H1 (cell line): ENCODE measurements around the gene ELAVL1. TPM values are rescaled to one million over a fixed set of nuclear protein-coding genes. Genes with fewer than 3 reads are reported as not detected.

Experiments used
- BRCA1 ChIP-seq: IDR thresholded peaks from 2 replicates; pipeline ENCODE4 v1.6.1; 2012; ENCODE audit warnings: low read depth, low read length, improper control_type of control experiment
- CBX5 ChIP-seq: fragments of 300-800, 300-1000 bp; sonication (generic); IDR thresholded peaks from 2 replicates; pipeline ENCODE4 v1.7.1; 2016; ENCODE audit warnings: antibody characterized with exemption, low read length, low read depth
- FOSL1 ChIP-seq: IDR thresholded peaks from 2 replicates; pipeline ENCODE4 v1.6.1; 2011; ENCODE audit warnings: mild to moderate bottlenecking, low read depth, low read length, moderate library complexity; ENCODE audit not compliant: insufficient read depth
- GTF2F1 ChIP-seq: IDR thresholded peaks from 2 replicates; pipeline ENCODE4 v1.6.1; 2012; ENCODE audit warnings: low read depth, low read length, improper control_type of control experiment, borderline replicate concordance
- HDAC6 ChIP-seq: IDR thresholded peaks from one replicate; pipeline ENCODE4 v1.7.1; 2012; ENCODE audit warnings: low read depth, mild to moderate bottlenecking, inconsistent platforms, low read length, moderate library complexity
- JUN ChIP-seq: IDR thresholded peaks from 2 replicates; pipeline ENCODE4 v1.6.1; 2011; ENCODE audit warnings: low read depth, mild to moderate bottlenecking, improper control_type of control experiment, low read length
- NANOG ChIP-seq: IDR thresholded peaks from 2 replicates; pipeline ENCODE4 v1.6.1; 2011; ENCODE audit warnings: low read length, low read depth, mild to moderate bottlenecking, inconsistent platforms; ENCODE audit not compliant: insufficient read depth, poor library complexity, severe bottlenecking
- POLR2AphosphoS5 ChIP-seq: IDR thresholded peaks from 2 replicates; pipeline ENCODE4 v1.6.1; 2011; ENCODE audit warnings: low read depth, low read length
- POU5F1 ChIP-seq: IDR thresholded peaks from 2 replicates; pipeline ENCODE4 v1.6.1; 2011; ENCODE audit warnings: low read depth, mild to moderate bottlenecking, low read length, moderate library complexity
- RAD21 ChIP-seq, 2 experiments: IDR thresholded peaks in 1 of 2; conservative IDR thresholded peaks in 1 of 2; 2 replicates each; pipeline ENCODE4 v1.6.1; 2011; ENCODE audit warnings: low read depth in 2 of 2, low read length in 2 of 2, improper control_type of control experiment in 1 of 2, inconsistent platforms in 1 of 2, mild to moderate bottlenecking in 1 of 2, moderate library complexity in 1 of 2
- SIX5 ChIP-seq: IDR thresholded peaks from 2 replicates; pipeline ENCODE4 v1.6.1; 2011; ENCODE audit warnings: mild to moderate bottlenecking, low read depth, low read length
- SUZ12 ChIP-seq: fragments of 200-600 bp; sonication (generic); IDR thresholded peaks from 2 replicates; pipeline ENCODE4 v1.6.1; 2012; ENCODE audit warnings: mild to moderate bottlenecking, inconsistent platforms, low read length, moderate library complexity, mixed read lengths
- TAF1 ChIP-seq: IDR thresholded peaks from 2 replicates; pipeline ENCODE4 v1.6.1; 2011; ENCODE audit warnings: mild to moderate bottlenecking, low read depth, low read length
- TAF7 ChIP-seq: optimal IDR thresholded peaks from 2 replicates; pipeline ENCODE3; 2011; ENCODE audit warnings: low read depth, mild to moderate bottlenecking, inconsistent platforms, low read length, moderate library complexity, borderline replicate concordance
- TEAD4 ChIP-seq: IDR thresholded peaks from 2 replicates; pipeline ENCODE4 v1.6.1; 2012; ENCODE audit warnings: low read depth, low read length, inconsistent platforms, mixed read lengths
- YY1 ChIP-seq: IDR thresholded peaks from 2 replicates; pipeline ENCODE4 v1.6.1; 2011; ENCODE audit warnings: low read depth, mild to moderate bottlenecking, low read length
- polyA plus RNA-seq, 7 experiments: library from polyadenylated mRNA; depleted of rRNA in 3 of 7; stranded (reverse) in 5 of 7; unstranded in 2 of 7; fragments of >200 nt in 5 of 7; fragments of 200-250 nt in 2 of 7; gene quantifications; 1 replicate in 5 of 7; 2 replicates in 1 of 7; 4 replicates in 1 of 7; pipeline versions ENCODE4 v1.2.1 to v1.2.3, GENCODE V29; 2011 to 2013; ENCODE audit warnings: missing spikeins in 2 of 7, mixed read lengths in 2 of 7
- total RNA-seq: library from RNA; stranded (reverse); fragmentation: NEBNext Ultra II Directional; extraction: Animal tissue kit (Norgen Biotek cat#: 25700); gene quantifications from 2 replicates; pipeline ENCODE4 v1.2.1, GENCODE V29; 2021
- TF ChIP-seq, protein P1 (sequence below): IDR thresholded peaks from 2 replicates; pipeline ENCODE4 v1.6.1; 2012; ENCODE audit warnings: low read length, inconsistent platforms
- TF ChIP-seq, protein P2 (sequence below): IDR thresholded peaks from 2 replicates; pipeline ENCODE4 v1.6.1; 2012; ENCODE audit warnings: inconsistent platforms

ELAVL1 gene
- total and polyA plus RNA-seq, 2 of the 8 experiments (the other 6 are each of a cell fraction or from before 2014, with no cell fraction given) = 56.7 to 163 TPM

DNA sequence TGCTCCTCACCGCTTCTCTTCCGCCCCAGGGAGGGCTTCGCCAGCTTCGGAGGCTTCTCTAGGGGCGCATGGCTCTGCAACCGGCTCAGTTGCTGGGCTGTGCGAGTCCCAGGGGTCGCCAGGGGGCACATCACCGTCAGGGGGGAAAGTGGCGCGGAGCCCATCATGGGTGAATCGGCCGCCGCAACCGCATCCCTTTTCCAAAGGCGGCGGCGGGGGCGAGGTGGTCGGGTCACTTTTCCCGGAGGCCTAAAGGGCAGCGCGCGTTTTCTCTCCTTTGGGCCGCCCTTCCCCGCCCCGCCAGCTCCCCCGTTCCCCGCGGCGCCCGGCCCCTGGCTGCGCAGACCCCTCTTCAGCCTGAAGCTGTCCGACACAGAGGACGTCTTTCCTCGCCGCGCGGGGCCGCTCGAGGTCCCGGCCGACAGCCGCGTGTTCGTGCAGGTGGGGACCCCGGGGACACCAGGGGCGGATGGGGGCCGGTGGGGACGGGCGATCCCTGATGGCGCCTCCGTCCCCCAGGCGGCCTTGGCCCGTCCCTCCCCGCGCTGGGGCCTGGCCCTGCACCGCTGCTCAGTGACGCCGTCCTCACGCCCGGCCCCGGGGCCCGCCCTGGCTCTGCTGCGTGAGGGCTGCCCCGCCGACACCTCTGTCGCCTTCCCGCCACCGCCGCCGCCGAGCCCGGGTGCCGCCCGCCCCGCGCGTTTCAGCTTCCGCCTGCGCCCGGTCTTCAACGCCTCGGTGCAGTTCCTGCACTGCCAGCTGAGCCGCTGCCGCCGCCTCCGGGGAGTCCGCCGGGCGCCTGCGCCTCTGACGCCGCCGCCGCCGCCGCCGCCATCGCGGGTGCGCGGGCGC is 89.1 kb downstream of the ELAVL1 start (continued):
- no peak for TF ChIP-seq POLR2AphosphoS5
- TF ChIP-seq JUN = no peak
- TF ChIP-seq BRCA1 = no peak
- TF ChIP-seq, protein P1, sequence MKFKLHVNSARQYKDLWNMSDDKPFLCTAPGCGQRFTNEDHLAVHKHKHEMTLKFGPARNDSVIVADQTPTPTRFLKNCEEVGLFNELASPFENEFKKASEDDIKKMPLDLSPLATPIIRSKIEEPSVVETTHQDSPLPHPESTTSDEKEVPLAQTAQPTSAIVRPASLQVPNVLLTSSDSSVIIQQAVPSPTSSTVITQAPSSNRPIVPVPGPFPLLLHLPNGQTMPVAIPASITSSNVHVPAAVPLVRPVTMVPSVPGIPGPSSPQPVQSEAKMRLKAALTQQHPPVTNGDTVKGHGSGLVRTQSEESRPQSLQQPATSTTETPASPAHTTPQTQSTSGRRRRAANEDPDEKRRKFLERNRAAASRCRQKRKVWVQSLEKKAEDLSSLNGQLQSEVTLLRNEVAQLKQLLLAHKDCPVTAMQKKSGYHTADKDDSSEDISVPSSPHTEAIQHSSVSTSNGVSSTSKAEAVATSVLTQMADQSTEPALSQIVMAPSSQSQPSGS = no peak
- no peak for TF ChIP-seq TEAD4
- no peak for TF ChIP-seq TAF7
- TF ChIP-seq HDAC6 = no peak
- TF ChIP-seq POU5F1 = no peak
- TF ChIP-seq SUZ12 = no peak; the same call in none of the 2 replicates
- no peak for TF ChIP-seq GTF2F1
- no peak; a peak in 1 of 4 replicates for TF ChIP-seq RAD21 (IDR thresholded peaks at IDR 0.05 in 1 of 2, conservative IDR thresholded peaks at IDR 0.05 in 1 of 2; ENCODE audit: low read depth in 2 of 2, low read length in 2 of 2)
- TF ChIP-seq, protein P2, sequence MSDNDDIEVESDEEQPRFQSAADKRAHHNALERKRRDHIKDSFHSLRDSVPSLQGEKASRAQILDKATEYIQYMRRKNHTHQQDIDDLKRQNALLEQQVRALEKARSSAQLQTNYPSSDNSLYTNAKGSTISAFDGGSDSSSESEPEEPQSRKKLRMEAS = peak; percentile 29; the same call in 1 of the 2 replicates
- TF ChIP-seq CBX5 = no peak
- TF ChIP-seq FOSL1 = no peak
- no peak for TF ChIP-seq SIX5
- TF ChIP-seq TAF1 = no peak
- TF ChIP-seq NANOG = no peak
- no peak for TF ChIP-seq YY1
